Aorta (tissue), 5 donors: ENCODE results near the gene DSCAML1. TPM values are rescaled to one million over a fixed set of nuclear protein-coding genes. Genes with fewer than 3 reads are reported as not detected.

Experiments used
- ATAC-seq: fragments of 200-7000 bp; cut with Tn5 transposase; one replicate; pipeline ENCODE4 v1.9.1; 2022; ENCODE audit warnings: moderate library complexity; ENCODE audit not compliant: low FRiP score
- DNase-seq, 2 donors: peaks; one replicate each; pipeline ENCODE4 v3.0.0-alpha.2; 2020
- H3K27ac ChIP-seq, 2 donors: one replicate each; pipeline ENCODE4 v1.5.1; 2013; ENCODE audit warnings: low read length in 2 of 2, mild to moderate bottlenecking in 2 of 2, moderate library complexity in 2 of 2, control low read depth in 1 of 2, inconsistent platforms in 1 of 2, low read depth in 1 of 2
- H3K27me3 ChIP-seq, 2 donors: one replicate each; pipeline ENCODE4 v1.6.1; 2013; ENCODE audit warnings: control low read depth in 1 of 2, low read length in 1 of 2, mild to moderate bottlenecking in 1 of 2, moderate library complexity in 1 of 2; ENCODE audit not compliant: insufficient read depth in 2 of 2, control insufficient read depth in 1 of 2
- H3K36me3 ChIP-seq, 2 donors: one replicate each; pipeline ENCODE4 v1.6.1; 2013; ENCODE audit warnings: control low read depth in 1 of 2, low read length in 1 of 2, mild to moderate bottlenecking in 1 of 2; ENCODE audit not compliant: insufficient read depth in 2 of 2, control insufficient read depth in 1 of 2
- H3K4me1 ChIP-seq, 2 donors: one replicate each; pipeline ENCODE4 v1.6.1; 2013; ENCODE audit warnings: low read length in 2 of 2, control low read depth in 1 of 2, mild to moderate bottlenecking in 1 of 2, moderate library complexity in 1 of 2; ENCODE audit not compliant: insufficient read depth in 2 of 2, control insufficient read depth in 1 of 2
- H3K4me3 ChIP-seq, 2 donors: one replicate each; pipeline ENCODE4 v1.5.1; 2013; ENCODE audit warnings: low read length in 2 of 2, control low read depth in 1 of 2, mild to moderate bottlenecking in 1 of 2
- H3K9me3 ChIP-seq: one replicate; pipeline ENCODE4 v1.6.1; 2013; ENCODE audit warnings: mild to moderate bottlenecking, low read length; ENCODE audit not compliant: control insufficient read depth
- WGBS, 2 donors: extraction: QIAGEN DNeasy Blood & Tissue Kit; methylation state at CpG; one replicate each; pipeline ENCODE4 v1.1.7; 2013; 5-methylcytosine and 5-hydroxymethylcytosine counted together
- intact Hi-C, 2 donors: fragments of 100-400 bp; cut with DNase I; formaldehyde crosslinking; loops; one replicate each; pipeline versions ENCODE4 v1.14.2 to v1.15.0; 2022
- polyA plus RNA-seq, 2 donors: library from polyadenylated mRNA; stranded (reverse); fragments of 200-250 nt; gene quantifications; one replicate each; pipeline ENCODE4 v1.2.3, GENCODE V29; 2013
- total RNA-seq, 2 donors: library from RNA; stranded (reverse); fragmentation: NEBNext Ultra II Directional; extraction: Animal tissue kit (Norgen Biotek cat#: 25700); gene quantifications; one replicate each; pipeline ENCODE4 v1.2.1, GENCODE V29; 2021
- donor health status: healthy with polysubstance abuse.
- donor health status: Bipolar disorder and iron deficiency.
- donor health status: DM: no; HTN: no; CAD: no.
- donor health status: DM: no; HTN: no; CAD: no.
- donor health status: DM: yes; HTN: yes; CAD: no.

Gene DSCAML1
- total and polyA plus RNA-seq, 4 donors: 0.13 to 2.2 (median 0.58) TPM; not detected in 1

GRCh38 chr11:117520201-117520600 is 276.8 kb downstream of the DSCAML1 start:
- no peak for ATAC-seq
- intact Hi-C loops: no loop called here
- DNase-seq: no peak
- H3K27me3 ChIP-seq: no peaks in the 10 kb centered on the region
- WGBS, 2 donors: 82 to 86% methylated on average over 3 of the region's 3 CpGs
- no peaks in the 10 kb centered on the region for H3K36me3 ChIP-seq
- no peaks in the 10 kb centered on the region for H3K9me3 ChIP-seq
- no peaks in the 10 kb centered on the region for H3K4me1 ChIP-seq
- H3K4me3 ChIP-seq: no peak overlapping the region
- no peak overlapping the region for H3K27ac ChIP-seq

DNA sequence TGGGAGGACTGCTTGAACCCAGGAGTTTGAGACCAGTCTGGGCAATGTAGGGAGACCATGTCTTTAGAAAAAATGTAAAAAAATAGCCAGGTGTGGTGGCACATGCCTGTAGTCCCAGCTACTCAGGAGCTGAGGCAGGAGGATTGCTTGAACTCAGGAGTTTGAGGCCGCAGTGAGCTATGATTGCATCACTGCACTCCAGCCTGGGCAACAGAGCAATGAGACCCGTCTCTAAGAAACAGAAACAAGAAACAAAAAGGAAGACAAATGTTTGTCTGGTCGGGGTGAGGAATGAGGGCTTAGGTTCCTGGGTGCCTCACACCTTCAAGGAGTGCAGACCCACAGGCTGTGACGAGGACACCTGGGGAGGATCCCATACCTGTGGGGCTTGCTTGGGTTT is 277.4 kb downstream of the DSCAML1 start:
- Histone ChIP-seq H3K4me1 (no peaks in the 10 kb centered on the region), H3K4me3 (no peak overlapping the region), H3K27me3 (no peaks in the 10 kb centered on the region), H3K9me3 (no peaks in the 10 kb centered on the region), H3K27ac (no peak overlapping the region), H3K36me3 (no peaks in the 10 kb centered on the region)
- 67 to 79% methylated on average over 4 of the region's 4 CpGs for WGBS, 2 donors
- ATAC-seq: no peak
- no peak for DNase-seq
- intact Hi-C loops: no loop called here

DNA sequence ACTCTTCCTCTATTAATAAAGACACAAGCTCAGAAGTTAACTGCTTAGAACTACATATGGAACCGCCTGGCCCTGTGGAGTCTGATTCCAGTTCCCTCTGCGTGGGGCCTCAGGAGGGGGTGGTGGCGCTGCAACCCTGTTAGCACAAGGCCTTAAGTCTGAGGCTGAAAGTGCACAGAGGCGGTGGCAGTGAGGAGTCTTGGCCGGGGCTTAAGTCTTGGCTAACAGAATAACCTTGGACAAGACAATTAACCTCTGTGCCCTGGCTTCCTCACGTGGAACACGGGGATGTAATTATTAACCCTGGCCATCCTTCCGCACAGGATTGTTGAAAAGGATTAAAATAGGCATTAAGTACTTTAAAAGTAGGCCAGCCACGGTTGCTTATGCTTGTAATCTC is 277.8 kb downstream of the DSCAML1 start:
- intact Hi-C loops: no loop called here
- WGBS, 2 donors: 62 to 68% methylated on average over 9 of the region's 9 CpGs
- no peak overlapping the region for H3K4me3 ChIP-seq
- H3K27ac ChIP-seq: no peak overlapping the region
- H3K4me1 ChIP-seq: no peaks in the 10 kb centered on the region
- no peaks in the 10 kb centered on the region for H3K27me3 ChIP-seq
- H3K36me3 ChIP-seq: no peaks in the 10 kb centered on the region
- H3K9me3 ChIP-seq: no peaks in the 10 kb centered on the region
- DNase-seq: no peak
- no peak for ATAC-seq

GRCh38 chr11:117518455-117518854 is 278.6 kb downstream of the DSCAML1 start:
- Histone ChIP-seq H3K4me1 (no peaks in the 10 kb centered on the region), H3K27me3 (no peaks in the 10 kb centered on the region), H3K36me3 (no peaks in the 10 kb centered on the region), H3K9me3 (no peaks in the 10 kb centered on the region), H3K27ac (no peak overlapping the region), H3K4me3 (no peak overlapping the region)
- intact Hi-C loops: no loop called here
- ATAC-seq (no peak), DNase-seq (no peak)
- WGBS, 2 donors: 94 to 95% methylated on average over 30 of the region's 30 CpGs

GRCh38 chr11:117517097-117517496 is 279.9 kb downstream of the DSCAML1 start:
- 61 to 66% methylated on average over 4 of the region's 4 CpGs for WGBS, 2 donors
- ATAC-seq: no peak

DNA sequence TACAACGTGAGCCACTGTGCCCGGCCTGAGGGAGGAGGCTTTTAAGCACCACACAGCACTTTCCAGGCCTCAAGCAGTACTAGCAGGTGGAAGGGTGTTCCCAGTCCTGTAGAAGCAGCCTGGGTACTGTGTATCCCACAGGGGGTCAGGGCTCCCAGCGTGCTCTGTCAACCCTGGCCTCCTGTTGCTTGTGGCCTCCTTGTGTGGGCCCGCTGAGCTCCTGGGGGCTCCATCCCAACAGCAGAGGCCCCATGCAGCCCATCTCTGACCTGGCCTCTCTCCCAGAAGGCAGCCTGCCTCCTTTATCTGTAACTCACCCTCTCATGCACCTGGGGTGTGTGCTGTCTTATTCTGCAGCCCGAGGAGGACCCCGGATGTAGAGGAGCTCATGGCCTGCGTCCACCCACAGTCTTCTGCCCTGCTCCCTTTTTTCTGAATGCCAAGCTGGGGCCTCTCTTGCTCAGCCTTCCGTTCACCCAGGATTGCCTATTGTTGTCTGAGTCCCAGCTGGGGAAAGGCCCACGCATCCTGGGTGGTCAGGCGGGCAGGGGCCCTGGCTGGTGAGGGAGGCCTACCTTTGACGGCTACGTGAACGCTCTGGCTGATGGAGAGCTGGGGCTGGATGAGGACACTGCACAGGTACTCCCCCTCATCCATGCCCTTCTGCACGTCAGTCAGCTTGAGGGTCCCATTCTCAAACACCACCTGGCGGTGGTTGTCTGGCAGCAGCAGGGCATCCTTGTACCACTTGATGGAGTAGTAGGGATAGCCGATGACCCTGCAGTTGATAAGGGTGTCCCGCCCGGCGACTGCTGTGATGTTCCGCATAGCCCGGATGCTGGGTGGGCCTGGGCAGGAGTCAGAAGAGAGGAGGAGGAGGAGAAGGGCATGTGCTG is 280.9 kb downstream of the DSCAML1 start:
- H3K36me3 ChIP-seq: no peaks in the 10 kb centered on the region
- ATAC-seq: no peak
- H3K9me3 ChIP-seq: no peaks in the 10 kb centered on the region

More at GRCh38 chr11:117517097-117517496, 279.9 kb downstream of the DSCAML1 start:
- H3K4me3 ChIP-seq: no peak overlapping the region
- intact Hi-C loops: no loop called here
- H3K4me1 ChIP-seq: no peaks in the 10 kb centered on the region
- no peak overlapping the region for H3K27ac ChIP-seq
- no peaks in the 10 kb centered on the region for H3K27me3 ChIP-seq
- H3K9me3 ChIP-seq: no peaks in the 10 kb centered on the region
- no peak for DNase-seq
- no peaks in the 10 kb centered on the region for H3K36me3 ChIP-seq

DNA sequence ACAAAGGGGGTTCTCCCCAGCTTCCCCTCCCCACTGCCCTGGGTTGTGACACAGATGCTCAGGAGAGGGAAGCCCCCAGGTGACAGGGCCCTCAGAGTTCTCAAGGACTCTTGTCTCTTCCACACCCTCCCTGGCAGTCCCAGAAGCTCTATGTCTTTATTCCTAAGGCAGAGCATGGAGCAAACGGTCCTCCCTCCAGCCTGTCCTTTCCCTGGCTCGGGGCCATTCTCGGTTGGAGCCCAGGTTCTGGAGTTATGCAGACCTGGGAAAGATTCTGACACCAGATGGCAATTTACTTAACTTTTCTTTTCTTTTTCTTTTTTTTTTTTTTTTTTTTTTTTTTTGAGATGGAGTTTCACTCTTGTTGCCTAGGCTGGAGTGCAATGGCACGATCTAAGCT is 282.8 kb downstream of the DSCAML1 start:
- ATAC-seq (no peak), DNase-seq (no peak)
- H3K4me3 ChIP-seq: no peak overlapping the region
- H3K9me3 ChIP-seq: no peaks in the 10 kb centered on the region
- intact Hi-C loops: no loop called here
- no peaks in the 10 kb centered on the region for H3K4me1 ChIP-seq
- H3K27ac ChIP-seq: no peak overlapping the region
- WGBS, 2 donors: 55 to 63% methylated on average over 4 of the region's 4 CpGs
- no peaks in the 10 kb centered on the region for H3K27me3 ChIP-seq
- H3K36me3 ChIP-seq: no peaks in the 10 kb centered on the region

More for the DNA sequence above, 280.9 kb downstream of the DSCAML1 start:
- Histone ChIP-seq H3K27ac (no peak overlapping the region), H3K27me3 (no peaks in the 10 kb centered on the region), H3K4me3 (no peak overlapping the region), H3K4me1 (no peaks in the 10 kb centered on the region)
- 85 to 88% methylated on average over 21 of the region's 21 CpGs for WGBS, 2 donors
- intact Hi-C loops: no loop called here
- no peak for DNase-seq

DNA sequence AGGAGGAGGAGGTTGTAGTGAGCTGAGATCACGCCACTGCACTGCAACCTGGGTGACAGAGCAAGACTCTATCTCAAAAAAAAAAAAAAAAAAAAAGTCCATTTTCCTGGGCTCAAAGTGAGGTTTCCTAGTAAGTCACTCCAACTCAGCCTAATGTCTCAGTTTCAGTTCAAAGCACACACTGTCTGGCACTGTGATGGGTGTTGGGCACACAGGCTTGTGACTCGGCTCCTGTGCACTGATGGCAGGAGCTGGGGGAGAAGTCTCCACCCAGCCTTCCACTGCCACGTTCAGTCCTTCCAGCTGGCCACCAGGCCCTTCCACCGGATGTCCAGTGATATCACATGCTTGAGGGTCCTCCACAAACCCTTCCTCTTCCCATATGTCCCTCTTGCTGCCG is 283.4 kb downstream of the DSCAML1 start:
- ATAC-seq (no peak), DNase-seq (no peak)
- no peak overlapping the region for H3K4me3 ChIP-seq
- no peaks in the 10 kb centered on the region for H3K27me3 ChIP-seq
- no peak overlapping the region for H3K27ac ChIP-seq
- intact Hi-C loops: no loop called here
- no peaks in the 10 kb centered on the region for H3K4me1 ChIP-seq
- no peaks in the 10 kb centered on the region for H3K36me3 ChIP-seq
- WGBS, 2 donors: 53 to 60% methylated on average over 5 of the region's 5 CpGs
- no peaks in the 10 kb centered on the region for H3K9me3 ChIP-seq

DNA sequence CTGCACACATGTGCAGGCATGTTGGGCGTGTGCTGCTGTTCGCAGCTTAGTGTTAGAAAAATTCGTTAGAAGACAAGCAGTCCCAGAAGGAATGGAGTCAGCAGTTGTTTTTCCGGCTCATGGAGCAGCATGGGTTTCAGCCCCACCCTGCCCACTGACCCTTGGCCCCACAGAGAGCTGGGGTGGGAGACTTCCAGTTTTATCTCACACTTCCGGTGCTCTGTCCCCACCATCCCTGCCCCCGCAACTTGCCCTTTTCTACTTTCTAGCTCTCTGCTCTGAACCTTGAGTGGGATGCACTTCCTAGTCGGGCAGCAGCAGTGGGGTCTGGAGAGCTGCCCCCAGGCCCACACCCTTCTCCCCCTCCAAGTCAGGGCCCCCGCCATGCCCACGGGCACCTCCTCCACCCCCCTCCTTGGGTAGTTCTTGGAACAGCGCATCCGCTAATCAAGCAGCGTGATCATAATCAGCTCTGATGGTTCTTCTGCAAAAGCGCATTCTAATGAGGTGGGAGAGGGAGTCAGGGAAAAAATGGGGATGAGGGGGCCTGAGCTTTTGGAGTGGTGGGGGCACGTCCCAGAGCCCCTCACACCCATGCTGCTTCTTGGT is 285.0 kb downstream of the DSCAML1 start:
- no peaks in the 10 kb centered on the region for H3K27me3 ChIP-seq
- ATAC-seq: no peak
- no peak overlapping the region for H3K27ac ChIP-seq
- DNase-seq: no peak
- no peaks in the 10 kb centered on the region for H3K4me1 ChIP-seq
- H3K36me3 ChIP-seq: no peaks in the 10 kb centered on the region
- H3K4me3 ChIP-seq: no peak overlapping the region
- H3K9me3 ChIP-seq: no peaks in the 10 kb centered on the region
- intact Hi-C loops: no loop called here
- WGBS, 2 donors: 35 to 40% methylated on average over 14 of the region's 14 CpGs
